ENCODE data around the gene SH3BP5.

SH3BP5 gene

DNA sequence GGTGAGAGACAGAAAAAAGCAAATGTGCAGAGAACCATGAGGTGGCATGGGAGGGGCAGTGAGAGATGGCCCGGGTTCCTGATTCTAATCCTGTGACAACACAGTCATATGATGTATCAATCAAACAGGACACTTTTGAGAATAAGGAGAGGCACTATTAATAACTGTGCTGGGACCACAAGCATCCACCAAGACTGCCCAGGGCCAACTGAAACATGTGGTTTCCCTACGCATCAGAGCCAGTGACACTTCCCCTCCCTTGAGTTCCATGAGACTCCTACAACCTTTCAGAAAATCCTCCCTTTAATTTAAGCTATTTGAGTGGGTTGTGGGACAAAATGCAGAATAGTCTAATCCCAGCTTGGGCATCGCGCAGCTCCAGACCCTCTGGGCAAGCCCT, 17.4 kb downstream of the SH3BP5 start:
- peaks cover 26% of the 10 kb centered on the region for H3K4me1 ChIP-seq (ENCODE audit: insufficient read depth, poor library complexity, severe bottlenecking)
- no peak for TF ChIP-seq CTCF (IDR thresholded peaks at IDR 0.05; ENCODE audit: poor library complexity, severe bottlenecking)
- no peak overlapping the region for H3K27ac ChIP-seq (ENCODE audit: poor library complexity, severe bottlenecking)
- no peaks in the 10 kb centered on the region for H3K9me3 ChIP-seq (ENCODE audit: severe bottlenecking)
- H3K27me3 ChIP-seq (ENCODE audit: insufficient read depth, poor library complexity, severe bottlenecking): no peaks in the 10 kb centered on the region
- H3K36me3 ChIP-seq (ENCODE audit: low read depth): no peaks in the 10 kb centered on the region
- no peak for DNase-seq (ENCODE audit: low spot score)
- no peak for ATAC-seq (ENCODE audit: low read depth)
- H3K4me3 ChIP-seq (ENCODE audit: severe bottlenecking): no peak overlapping the region

DNA sequence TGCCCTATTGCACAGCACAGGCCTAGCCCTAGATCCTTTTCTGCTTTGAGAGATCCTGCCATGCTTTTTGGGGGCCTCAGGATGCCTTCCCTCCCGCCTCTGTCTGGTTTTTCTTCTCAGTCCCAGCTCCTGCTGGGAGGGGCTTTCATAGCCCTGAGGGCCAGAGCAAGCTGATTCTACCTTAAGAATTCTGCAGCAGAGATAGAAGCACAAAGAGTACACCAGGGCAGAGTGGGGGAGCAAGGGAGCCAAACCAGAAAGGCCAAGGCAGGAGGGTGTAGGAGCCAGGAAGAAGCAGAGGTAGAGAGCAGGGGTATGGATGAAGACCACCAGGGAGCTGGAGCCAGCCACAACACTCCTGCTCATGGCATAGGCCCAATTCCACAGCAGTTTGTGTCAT, 18.1 kb downstream of the SH3BP5 start:
- Histone ChIP-seq H3K27me3 (ENCODE audit: insufficient read depth, poor library complexity, severe bottlenecking) (no peaks in the 10 kb centered on the region), H3K4me1 (ENCODE audit: insufficient read depth, poor library complexity, severe bottlenecking) (peaks cover 20% of the 10 kb centered on the region), H3K9me3 (ENCODE audit: severe bottlenecking) (no peaks in the 10 kb centered on the region), H3K36me3 (ENCODE audit: low read depth) (no peaks in the 10 kb centered on the region), H3K4me3 (ENCODE audit: severe bottlenecking) (no peak overlapping the region), H3K27ac (ENCODE audit: poor library complexity, severe bottlenecking) (no peak overlapping the region)
- ATAC-seq (ENCODE audit: low read depth): no peak
- no peak for DNase-seq (ENCODE audit: low spot score)
- no peak for TF ChIP-seq CTCF (IDR thresholded peaks at IDR 0.05; ENCODE audit: poor library complexity, severe bottlenecking)

DNA sequence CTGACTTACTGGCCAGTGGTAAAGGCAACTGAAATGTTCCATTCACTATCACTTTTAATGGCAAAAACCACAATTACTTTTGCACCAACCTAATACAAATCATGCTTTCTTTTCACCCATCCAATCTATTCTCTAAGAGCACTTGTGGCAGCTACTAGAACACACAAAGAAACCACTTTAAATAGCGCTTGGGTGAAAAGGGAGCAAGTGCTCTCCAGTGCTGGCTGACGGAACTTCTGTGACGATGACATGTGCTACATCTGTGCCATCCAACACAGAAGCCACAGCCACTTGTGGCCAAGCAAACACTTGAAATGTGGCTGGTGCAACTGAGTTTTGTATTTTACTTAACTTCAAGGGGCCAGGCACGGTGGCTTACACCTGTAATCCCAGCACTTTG, 18.9 kb downstream of the SH3BP5 start:
- Histone ChIP-seq H3K27me3 (ENCODE audit: insufficient read depth, poor library complexity, severe bottlenecking) (no peaks in the 10 kb centered on the region), H3K9me3 (ENCODE audit: severe bottlenecking) (no peaks in the 10 kb centered on the region), H3K27ac (ENCODE audit: poor library complexity, severe bottlenecking) (no peak overlapping the region), H3K4me1 (ENCODE audit: insufficient read depth, poor library complexity, severe bottlenecking) (peaks cover 16% of the 10 kb centered on the region), H3K4me3 (ENCODE audit: severe bottlenecking) (no peak overlapping the region), H3K36me3 (ENCODE audit: low read depth) (no peaks in the 10 kb centered on the region)
- TF ChIP-seq CTCF (IDR thresholded peaks at IDR 0.05; ENCODE audit: poor library complexity, severe bottlenecking): no peak
- DNase-seq (ENCODE audit: low spot score): no peak
- ATAC-seq (ENCODE audit: low read depth): no peak

- peaks cover 16% of the 10 kb centered on the region for H3K4me1 ChIP-seq (ENCODE audit: insufficient read depth, poor library complexity, severe bottlenecking)
- H3K4me3 ChIP-seq (ENCODE audit: severe bottlenecking): no peak overlapping the region
- ATAC-seq (ENCODE audit: low read depth): no peak
- H3K9me3 ChIP-seq (ENCODE audit: severe bottlenecking): no peaks in the 10 kb centered on the region
- H3K27ac ChIP-seq (ENCODE audit: poor library complexity, severe bottlenecking): no peak overlapping the region
- no peak for DNase-seq (ENCODE audit: low spot score)
- TF ChIP-seq CTCF (IDR thresholded peaks at IDR 0.05; ENCODE audit: poor library complexity, severe bottlenecking): no peak
- H3K36me3 ChIP-seq (ENCODE audit: low read depth): no peaks in the 10 kb centered on the region
- no peaks in the 10 kb centered on the region for H3K27me3 ChIP-seq (ENCODE audit: insufficient read depth, poor library complexity, severe bottlenecking)
Measured at GRCh38 chr3:15312550-15312949, 19.8 kb downstream of the SH3BP5 start.

DNA sequence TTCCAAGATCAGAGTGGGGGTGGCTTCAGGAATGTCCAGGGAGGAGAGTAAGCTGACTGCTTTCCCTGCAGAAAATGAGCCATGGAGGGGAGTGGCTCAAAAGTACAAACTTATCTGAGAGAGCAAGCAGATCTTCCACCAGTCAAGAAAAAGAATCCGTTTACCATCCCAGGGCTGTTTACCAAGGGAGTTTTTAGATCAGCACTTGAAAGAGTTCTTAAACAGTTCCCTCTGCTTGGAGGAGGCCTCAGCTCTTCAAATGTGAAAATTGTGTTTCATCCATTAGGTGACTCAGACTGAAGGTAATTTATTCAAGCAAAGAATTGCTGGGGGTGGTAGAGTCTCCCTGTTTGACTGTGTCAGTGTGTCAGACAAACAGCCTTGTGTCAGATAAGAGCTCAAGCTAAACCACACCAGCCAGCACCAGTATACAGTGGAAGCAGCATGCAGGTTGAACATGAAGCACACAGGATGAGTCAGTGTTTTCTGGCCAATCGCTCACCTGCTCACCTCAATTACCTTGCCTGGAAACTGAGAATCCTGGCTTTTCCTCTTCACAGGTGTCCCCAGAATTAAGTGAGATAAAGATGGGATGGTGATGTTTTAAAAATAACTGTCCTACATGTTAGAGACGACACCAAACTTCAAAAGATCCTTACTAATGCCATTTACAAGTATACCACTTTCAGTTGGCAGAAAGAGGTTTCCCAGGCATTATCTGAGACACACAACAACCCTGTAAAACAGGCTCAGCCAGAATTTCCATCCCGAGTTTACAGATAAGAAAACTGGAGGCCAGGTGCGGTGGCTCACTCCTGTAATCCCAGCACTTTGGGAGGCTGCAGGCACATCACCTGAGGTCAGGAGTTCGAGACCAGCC, 21.7 kb downstream of the SH3BP5 start:
- DNase-seq (ENCODE audit: low spot score) (no peak), ATAC-seq (ENCODE audit: low read depth) (peak; percentile 76)
- Histone ChIP-seq H3K4me1 (ENCODE audit: insufficient read depth, poor library complexity, severe bottlenecking) (peaks cover 17% of the 10 kb centered on the region), H3K4me3 (ENCODE audit: severe bottlenecking) (no peak overlapping the region), H3K27ac (ENCODE audit: poor library complexity, severe bottlenecking) (peak overlapping the region; percentile 29), H3K36me3 (ENCODE audit: low read depth) (no peaks in the 10 kb centered on the region), H3K27me3 (ENCODE audit: insufficient read depth, poor library complexity, severe bottlenecking) (no peaks in the 10 kb centered on the region), H3K9me3 (ENCODE audit: severe bottlenecking) (no peaks in the 10 kb centered on the region)
- no peak for TF ChIP-seq CTCF (IDR thresholded peaks at IDR 0.05; ENCODE audit: poor library complexity, severe bottlenecking)

Measured in RWPE2 (cell line).